ENCODE data around the gene GPATCH4.

DNA sequence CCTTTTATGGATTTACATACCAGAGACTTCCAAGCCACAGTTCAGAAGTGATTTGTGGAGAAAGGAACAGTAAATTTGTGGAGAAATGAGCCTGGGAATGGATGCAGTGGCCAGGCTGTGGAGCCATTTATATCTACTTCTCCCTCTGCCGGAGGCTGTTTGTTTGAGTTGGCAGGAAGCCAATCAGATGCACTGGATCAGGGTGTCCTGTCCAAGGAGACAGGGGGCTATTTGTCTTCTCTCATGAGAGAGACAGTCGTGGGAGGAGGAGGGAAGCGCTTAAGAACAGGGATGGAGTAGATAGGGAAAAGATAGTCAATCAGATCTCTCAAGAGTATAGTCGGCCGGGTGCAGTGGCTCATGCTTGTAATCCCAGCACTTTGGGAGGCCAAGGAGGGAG is 15.2 kb upstream of the GPATCH4 start:
- TF ChIP-seq, protein P1, sequence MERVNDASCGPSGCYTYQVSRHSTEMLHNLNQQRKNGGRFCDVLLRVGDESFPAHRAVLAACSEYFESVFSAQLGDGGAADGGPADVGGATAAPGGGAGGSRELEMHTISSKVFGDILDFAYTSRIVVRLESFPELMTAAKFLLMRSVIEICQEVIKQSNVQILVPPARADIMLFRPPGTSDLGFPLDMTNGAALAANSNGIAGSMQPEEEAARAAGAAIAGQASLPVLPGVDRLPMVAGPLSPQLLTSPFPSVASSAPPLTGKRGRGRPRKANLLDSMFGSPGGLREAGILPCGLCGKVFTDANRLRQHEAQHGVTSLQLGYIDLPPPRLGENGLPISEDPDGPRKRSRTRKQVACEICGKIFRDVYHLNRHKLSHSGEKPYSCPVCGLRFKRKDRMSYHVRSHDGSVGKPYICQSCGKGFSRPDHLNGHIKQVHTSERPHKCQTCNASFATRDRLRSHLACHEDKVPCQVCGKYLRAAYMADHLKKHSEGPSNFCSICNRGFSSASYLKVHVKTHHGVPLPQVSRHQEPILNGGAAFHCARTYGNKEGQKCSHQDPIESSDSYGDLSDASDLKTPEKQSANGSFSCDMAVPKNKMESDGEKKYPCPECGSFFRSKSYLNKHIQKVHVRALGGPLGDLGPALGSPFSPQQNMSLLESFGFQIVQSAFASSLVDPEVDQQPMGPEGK (CRISPR knock-in tag; IDR thresholded peaks at IDR 0.05; ENCODE audit: borderline replicate concordance): no peak
- TF ChIP-seq CSDC2 (CRISPR knock-in tag; IDR thresholded peaks at IDR 0.05) (no peak), PPARA (CRISPR knock-in tag; IDR thresholded peaks at IDR 0.05; ENCODE audit: borderline replicate concordance) (no peak), ZFP3 (CRISPR knock-in tag; IDR thresholded peaks at IDR 0.05) (no peak; the same call in 1 of the 2 replicates), ISL1 (CRISPR knock-in tag; IDR thresholded peaks at IDR 0.05) (no peak), ESRRG (CRISPR knock-in tag; IDR thresholded peaks at IDR 0.05) (no peak), BACH2 (CRISPR knock-in tag; IDR thresholded peaks at IDR 0.05; ENCODE audit: borderline replicate concordance) (no peak), ZNF70 (CRISPR knock-in tag; IDR thresholded peaks at IDR 0.05) (no peak), OSR1 (CRISPR knock-in tag; IDR thresholded peaks at IDR 0.05) (no peak), ZNF8 (CRISPR knock-in tag; IDR thresholded peaks at IDR 0.05) (no peak), ZFP30 (CRISPR knock-in tag; IDR thresholded peaks at IDR 0.05) (no peak), ZNF565 (CRISPR knock-in tag; conservative IDR thresholded peaks at IDR 0.05; ENCODE audit: low read depth) (no peak)
